A549 (cell line): Measurements from ENCODE around the gene ATF4.

ENCODE experiments used
- EP300 ChIP-seq, 2 experiments: fragments of >200 bp; sonication (Bioruptor Twin); formaldehyde crosslinking; IDR thresholded peaks; 2 replicates in 1 of 2; 3 replicates in 1 of 2; pipeline ENCODE4 v1.6.1; 2016 to 2017
- ESRRA ChIP-seq: fragments of 150-350 bp; IDR thresholded peaks from 2 replicates; pipeline ENCODE4 v1.6.1; 2014; ENCODE audit warnings: mild to moderate bottlenecking, low read length, borderline replicate concordance
- FOSL2 ChIP-seq, 2 experiments: fragments of 450-650 bp in 1 of 2; fragments of >200 bp in 1 of 2; sonication (Bioruptor Twin) in 1 of 2; formaldehyde crosslinking; IDR thresholded peaks; 2 replicates each; pipeline versions ENCODE4 v1.5.0 to v1.6.1; 2016 to 2020; ENCODE audit warnings: mild to moderate bottlenecking in 1 of 2, moderate library complexity in 1 of 2
- MAFK ChIP-seq: fragments of 450-650 bp; IDR thresholded peaks from 2 replicates; pipeline ENCODE4 v1.6.1; 2014; ENCODE audit not compliant: partially characterized antibody
- MYC ChIP-seq: IDR thresholded peaks from 2 replicates; pipeline ENCODE4 v1.6.1; 2012; ENCODE audit warnings: mild to moderate bottlenecking, inconsistent platforms, low read length, improper control_type of control experiment, borderline replicate concordance
- POLR2A ChIP-seq: IDR thresholded peaks from 2 replicates; pipeline ENCODE4 v1.6.1; 2012; ENCODE audit warnings: mild to moderate bottlenecking, low read length
- POLR2AphosphoS2 ChIP-seq: conservative IDR thresholded peaks from 2 replicates; pipeline ENCODE4 v1.6.1; 2012; ENCODE audit warnings: low read length, improper control_type of control experiment, inconsistent platforms
- RCOR1 ChIP-seq: fragments of 150-350 bp; IDR thresholded peaks from 2 replicates; pipeline ENCODE4 v1.6.1; 2014; ENCODE audit warnings: antibody characterized with exemption, low read length, low read depth
- SREBF2 ChIP-seq: fragments of 450-650 bp; IDR thresholded peaks from 2 replicates; pipeline ENCODE4 v1.6.1; 2014; ENCODE audit warnings: mild to moderate bottlenecking, moderate library complexity
- TF ChIP-seq, protein P1 (sequence below): fragments of >200 bp; sonication (Bioruptor Twin); formaldehyde crosslinking; IDR thresholded peaks from 3 replicates; pipeline ENCODE4 v1.5.1; 2016
- TF ChIP-seq, protein P2 (sequence below): fragments of >200 bp; sonication (Bioruptor Twin); formaldehyde crosslinking; IDR thresholded peaks from 3 replicates; pipeline ENCODE4 v1.6.1; 2016

DNA sequence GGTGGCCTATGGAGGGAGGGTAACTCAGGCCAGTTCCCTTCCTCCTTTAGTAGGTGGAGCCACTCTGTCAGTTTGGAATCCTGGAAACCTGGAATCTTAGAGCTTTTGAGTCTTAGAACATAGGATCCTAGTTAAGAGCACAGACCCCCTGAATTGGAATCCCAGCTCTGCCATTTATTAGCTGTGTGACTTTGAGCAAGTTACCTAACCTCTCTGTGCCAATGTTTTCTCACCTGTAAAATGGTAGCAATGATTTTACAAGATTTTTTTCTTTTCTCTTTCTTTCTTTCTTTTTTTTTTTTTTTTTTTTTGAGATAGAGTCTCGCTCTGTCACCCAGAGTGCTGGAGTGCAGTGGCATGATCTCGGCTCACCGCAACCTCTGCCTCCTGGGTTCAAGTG, 33.1 kb downstream of the ATF4 start:
- TF ChIP-seq, protein P1, sequence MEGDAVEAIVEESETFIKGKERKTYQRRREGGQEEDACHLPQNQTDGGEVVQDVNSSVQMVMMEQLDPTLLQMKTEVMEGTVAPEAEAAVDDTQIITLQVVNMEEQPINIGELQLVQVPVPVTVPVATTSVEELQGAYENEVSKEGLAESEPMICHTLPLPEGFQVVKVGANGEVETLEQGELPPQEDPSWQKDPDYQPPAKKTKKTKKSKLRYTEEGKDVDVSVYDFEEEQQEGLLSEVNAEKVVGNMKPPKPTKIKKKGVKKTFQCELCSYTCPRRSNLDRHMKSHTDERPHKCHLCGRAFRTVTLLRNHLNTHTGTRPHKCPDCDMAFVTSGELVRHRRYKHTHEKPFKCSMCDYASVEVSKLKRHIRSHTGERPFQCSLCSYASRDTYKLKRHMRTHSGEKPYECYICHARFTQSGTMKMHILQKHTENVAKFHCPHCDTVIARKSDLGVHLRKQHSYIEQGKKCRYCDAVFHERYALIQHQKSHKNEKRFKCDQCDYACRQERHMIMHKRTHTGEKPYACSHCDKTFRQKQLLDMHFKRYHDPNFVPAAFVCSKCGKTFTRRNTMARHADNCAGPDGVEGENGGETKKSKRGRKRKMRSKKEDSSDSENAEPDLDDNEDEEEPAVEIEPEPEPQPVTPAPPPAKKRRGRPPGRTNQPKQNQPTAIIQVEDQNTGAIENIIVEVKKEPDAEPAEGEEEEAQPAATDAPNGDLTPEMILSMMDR: no peak
- TF ChIP-seq FOSL2 (IDR thresholded peaks at IDR 0.05) (no peak), FOSL2 (CRISPR knock-in tag; IDR thresholded peaks at IDR 0.05) (no peak), POLR2A (no peak), MYC (no peak), MAFK (no peak), EP300 (IDR thresholded peaks at IDR 0.05) (no peak), SREBF2 (no peak), POLR2AphosphoS2 (no peak), RCOR1 (no peak), ESRRA (no peak)
- TF ChIP-seq, protein P2, sequence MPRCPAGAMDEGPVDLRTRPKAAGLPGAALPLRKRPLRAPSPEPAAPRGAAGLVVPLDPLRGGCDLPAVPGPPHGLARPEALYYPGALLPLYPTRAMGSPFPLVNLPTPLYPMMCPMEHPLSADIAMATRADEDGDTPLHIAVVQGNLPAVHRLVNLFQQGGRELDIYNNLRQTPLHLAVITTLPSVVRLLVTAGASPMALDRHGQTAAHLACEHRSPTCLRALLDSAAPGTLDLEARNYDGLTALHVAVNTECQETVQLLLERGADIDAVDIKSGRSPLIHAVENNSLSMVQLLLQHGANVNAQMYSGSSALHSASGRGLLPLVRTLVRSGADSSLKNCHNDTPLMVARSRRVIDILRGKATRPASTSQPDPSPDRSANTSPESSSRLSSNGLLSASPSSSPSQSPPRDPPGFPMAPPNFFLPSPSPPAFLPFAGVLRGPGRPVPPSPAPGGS: no peak
